ENCODE measurements around the gene NMNAT1.
A peak's percentile ranks its signal among the peaks of the same experiment; 100 is the strongest.

GRCh38 chr1:10033359-10033845 is 90.1 kb downstream of the NMNAT1 start:
- TF ChIP-seq CTCF (IDR thresholded peaks at IDR 0.05 in 2 of 3, conservative IDR thresholded peaks at IDR 0.05 in 1 of 3; ENCODE audit: borderline replicate concordance in 1 of 3, insufficient read depth in 1 of 3, low read depth in 2 of 3, low read length in 2 of 3), result peak in 1 of 3 experiments; percentile 19; a peak in 2 of 6 replicates
- TF ChIP-seq POLR2AphosphoS5 (IDR thresholded peaks at IDR 0.05; ENCODE audit: low read depth, low read length), result no peak
- TF ChIP-seq EZH2 (IDR thresholded peaks at IDR 0.05), result no peak
- no peak for TF ChIP-seq POLR2A (IDR thresholded peaks at IDR 0.05; ENCODE audit: borderline replicate concordance, extremely low read depth, insufficient read depth, insufficient read length)
- TF ChIP-seq ATF3 (IDR thresholded peaks at IDR 0.05), result no peak
- TF ChIP-seq MAX (IDR thresholded peaks at IDR 0.05), result no peak; the same call in 1 of the 2 replicates

All from HCT116 (cell line).